ENCODE data around the gene ARHGAP18. TPM values are rescaled to one million over a fixed set of nuclear protein-coding genes. Genes with fewer than 3 reads are reported as not detected.

Gene ARHGAP18
- total RNA-seq, 1 donor from 2014 or later, result 3.9 TPM

- TF ChIP-seq EZH2phosphoT487 (IDR thresholded peaks at IDR 0.05), result no peak
- H3K79me2 ChIP-seq (ENCODE audit: low read depth), result no peaks in the 10 kb centered on the region
- no peak overlapping the region for H2AFZ ChIP-seq (replicated peaks)
- no peaks in the 10 kb centered on the region for H3K9me3 Mint-ChIP-seq
- no peak for DNase-seq (ENCODE audit: low spot score)
- H3K36me3 ChIP-seq, result no peaks in the 10 kb centered on the region
- no peak overlapping the region for H3K27ac ChIP-seq
- H3K27ac Mint-ChIP-seq, result no peak overlapping the region
- H4K20me1 ChIP-seq (ENCODE audit: low read depth), result no peaks in the 10 kb centered on the region
- H3K9me3 ChIP-seq (ENCODE audit: low read depth), result no peaks in the 10 kb centered on the region
- H3K4me3 Mint-ChIP-seq, result no peak overlapping the region
- peaks cover 4% of the 10 kb centered on the region for H3F3A ChIP-seq (ENCODE audit: low read depth)
- no peaks in the 10 kb centered on the region for H3K27me3 ChIP-seq
- no peak overlapping the region for H3K4me3 ChIP-seq
- no peaks in the 10 kb centered on the region for H3K36me3 Mint-ChIP-seq
- no peaks in the 10 kb centered on the region for H3K27me3 Mint-ChIP-seq (ENCODE audit: insufficient read depth, low read depth)
- no peak overlapping the region for H3K9ac ChIP-seq
- H3K4me2 ChIP-seq, result no peak overlapping the region
- peaks cover 9% of the 10 kb centered on the region for H3K4me1 Mint-ChIP-seq
- no peaks in the 10 kb centered on the region for H3K4me1 ChIP-seq
Measured at GRCh38 chr6:129631070-129631469, 78.9 kb downstream of the ARHGAP18 start.

DNA sequence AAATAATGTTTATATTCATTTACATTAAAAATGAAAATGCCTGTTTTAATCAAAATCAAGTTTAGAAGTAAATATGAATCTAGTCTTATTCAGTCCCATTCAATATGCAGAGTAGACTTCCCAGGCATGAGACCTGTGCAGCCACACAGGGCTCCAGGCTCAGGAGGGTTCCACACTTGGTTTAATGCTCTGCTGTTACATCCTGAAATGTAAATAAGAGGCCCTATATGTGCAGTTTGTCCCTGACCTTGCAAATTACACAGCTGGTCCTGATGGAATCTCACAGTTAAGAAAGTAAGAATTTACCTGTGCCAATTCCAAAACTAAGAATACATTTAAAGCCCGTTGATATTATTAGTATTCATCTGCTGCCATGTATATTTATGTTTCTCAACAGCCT, 79.4 kb downstream of the ARHGAP18 start:
- Histone ChIP-seq H2AFZ (replicated peaks) (no peak overlapping the region), H3K27me3 (no peaks in the 10 kb centered on the region), H3K4me3 (no peak overlapping the region), H4K20me1 (ENCODE audit: low read depth) (no peaks in the 10 kb centered on the region), H3F3A (ENCODE audit: low read depth) (peaks cover 6% of the 10 kb centered on the region), H3K4me2 (no peak overlapping the region), H3K9ac (no peak overlapping the region), H3K9me3 (ENCODE audit: low read depth) (no peaks in the 10 kb centered on the region), H3K79me2 (ENCODE audit: low read depth) (no peaks in the 10 kb centered on the region), H3K4me1 (no peaks in the 10 kb centered on the region), H3K36me3 (no peaks in the 10 kb centered on the region), H3K27ac (no peak overlapping the region)
- Mint-ChIP-seq H3K4me3 (no peak overlapping the region), H3K27me3 (ENCODE audit: insufficient read depth, low read depth) (no peaks in the 10 kb centered on the region), H3K36me3 (no peaks in the 10 kb centered on the region), H3K9me3 (no peaks in the 10 kb centered on the region), H3K27ac (no peak overlapping the region), H3K4me1 (peaks cover 9% of the 10 kb centered on the region)
- TF ChIP-seq EZH2 (IDR thresholded peaks at IDR 0.05) (no peak), EZH2phosphoT487 (IDR thresholded peaks at IDR 0.05) (no peak), CTCF (IDR thresholded peaks at IDR 0.05) (no peak)
- DNase-seq (ENCODE audit: low spot score), result no peak

- no peaks in the 10 kb centered on the region for H3K27me3 ChIP-seq
- H3K9me3 Mint-ChIP-seq, result no peaks in the 10 kb centered on the region
- H4K20me1 ChIP-seq (ENCODE audit: low read depth), result no peaks in the 10 kb centered on the region
- H2AFZ ChIP-seq (replicated peaks), result no peak overlapping the region
- H3K4me3 Mint-ChIP-seq, result no peak overlapping the region
- peaks cover 2% of the 10 kb centered on the region for H3K27me3 Mint-ChIP-seq (ENCODE audit: insufficient read depth, low read depth)
- H3K27ac Mint-ChIP-seq, result no peak overlapping the region
- no peak overlapping the region for H3K27ac ChIP-seq
- no peak overlapping the region for H3K4me3 ChIP-seq
- H3F3A ChIP-seq (ENCODE audit: low read depth), result peaks cover 10% of the 10 kb centered on the region
- H3K9ac ChIP-seq, result no peak overlapping the region
- H3K79me2 ChIP-seq (ENCODE audit: low read depth), result no peaks in the 10 kb centered on the region
- no peak for DNase-seq (ENCODE audit: low spot score)
- no peak overlapping the region for H3K4me2 ChIP-seq
- no peak for TF ChIP-seq EZH2phosphoT487 (IDR thresholded peaks at IDR 0.05)
- no peak for TF ChIP-seq CTCF (IDR thresholded peaks at IDR 0.05)
- no peak for TF ChIP-seq EZH2 (IDR thresholded peaks at IDR 0.05)
- no peaks in the 10 kb centered on the region for H3K4me1 ChIP-seq
- no peaks in the 10 kb centered on the region for H3K36me3 ChIP-seq
- peaks cover 9% of the 10 kb centered on the region for H3K4me1 Mint-ChIP-seq
- H3K36me3 Mint-ChIP-seq, result no peaks in the 10 kb centered on the region
- no peaks in the 10 kb centered on the region for H3K9me3 ChIP-seq (ENCODE audit: low read depth)
Measured at GRCh38 chr6:129628101-129628815, 81.7 kb downstream of the ARHGAP18 start.

DNA sequence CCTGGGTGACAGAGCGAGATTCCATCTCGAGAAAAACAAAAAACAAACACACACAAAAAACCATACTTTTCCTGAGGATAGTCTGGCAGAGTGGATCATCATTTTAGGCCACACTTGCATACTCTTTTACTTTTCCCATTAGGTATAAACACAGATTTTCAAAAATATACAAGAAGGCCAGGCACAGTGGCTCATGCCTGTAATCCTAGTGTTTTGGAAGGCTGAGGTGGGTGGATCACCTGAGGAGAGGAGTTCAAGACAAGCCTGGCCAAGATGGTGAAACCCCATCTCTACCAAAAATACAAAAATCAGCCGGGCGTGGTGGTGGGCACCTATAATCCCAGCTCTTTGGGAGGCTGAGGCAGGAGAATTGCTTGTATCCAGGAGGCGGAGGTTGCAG, 85.5 kb downstream of the ARHGAP18 start:
- H3K9me3 Mint-ChIP-seq, result no peaks in the 10 kb centered on the region
- H3K27ac Mint-ChIP-seq, result no peak overlapping the region
- Histone ChIP-seq H4K20me1 (ENCODE audit: low read depth) (no peaks in the 10 kb centered on the region), H3K9ac (no peak overlapping the region), H3K79me2 (ENCODE audit: low read depth) (no peaks in the 10 kb centered on the region), H3F3A (ENCODE audit: low read depth) (peaks cover 10% of the 10 kb centered on the region), H3K36me3 (no peaks in the 10 kb centered on the region), H3K4me2 (no peak overlapping the region), H3K4me1 (no peaks in the 10 kb centered on the region), H3K27me3 (no peaks in the 10 kb centered on the region), H3K27ac (no peak overlapping the region), H3K9me3 (ENCODE audit: low read depth) (no peaks in the 10 kb centered on the region), H2AFZ (replicated peaks) (no peak overlapping the region), H3K4me3 (no peak overlapping the region)
- H3K36me3 Mint-ChIP-seq, result no peaks in the 10 kb centered on the region
- no peak for DNase-seq (ENCODE audit: low spot score)
- peaks cover 2% of the 10 kb centered on the region for H3K4me1 Mint-ChIP-seq
- H3K4me3 Mint-ChIP-seq, result no peak overlapping the region
- no peak for TF ChIP-seq EZH2 (IDR thresholded peaks at IDR 0.05)
- TF ChIP-seq CTCF (IDR thresholded peaks at IDR 0.05), result no peak
- no peak for TF ChIP-seq EZH2phosphoT487 (IDR thresholded peaks at IDR 0.05)
- peaks cover 2% of the 10 kb centered on the region for H3K27me3 Mint-ChIP-seq (ENCODE audit: insufficient read depth, low read depth)

All from neural progenitor cell (in vitro differentiated cells).